ENCODE measurements around the gene ACVR1B. TPM values are rescaled to one million over a fixed set of nuclear protein-coding genes. Genes with fewer than 3 reads are reported as not detected.

Gene ACVR1B
- total and polyA plus RNA-seq, 2 experiments from 2014 or later: 2.4 to 7.5 TPM

DNA sequence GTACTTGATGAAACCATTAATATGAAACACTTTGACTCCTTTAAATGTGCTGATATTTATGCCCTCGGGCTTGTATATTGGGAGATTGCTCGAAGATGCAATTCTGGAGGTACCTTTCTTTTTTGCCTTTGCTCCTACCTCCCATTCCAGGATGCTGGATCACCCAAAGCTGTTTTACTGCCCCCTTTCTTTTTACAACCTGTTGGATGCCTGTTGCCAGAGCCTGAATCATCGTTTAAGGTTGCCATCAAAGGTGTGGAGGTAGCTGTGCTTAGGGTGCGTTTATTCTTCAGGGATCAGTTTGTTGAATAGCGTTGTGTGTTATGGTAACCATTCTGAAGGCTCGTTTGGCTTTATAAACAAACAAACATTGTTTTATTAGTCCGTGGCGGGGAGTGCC is 35.3 kb downstream of the ACVR1B start:
- H3K4me2 ChIP-seq: no peak overlapping the region
- H4K20me1 ChIP-seq (replicated peaks; ENCODE audit: insufficient read depth): peaks cover 3% of the 10 kb centered on the region; the same call in 1 of the 2 replicates
- no peaks in the 10 kb centered on the region for H3F3A ChIP-seq (replicated peaks; ENCODE audit: low read depth)
- no peaks in the 10 kb centered on the region for H3K9me2 ChIP-seq (ENCODE audit: insufficient read depth)
- Mint-ChIP-seq H3K27me3 (ENCODE audit: insufficient read depth, low read depth, poor library complexity) (peaks cover 2% of the 10 kb centered on the region), H3K36me3 (ENCODE audit: low read depth) (peaks cover 25% of the 10 kb centered on the region), H3K4me1 (no peaks in the 10 kb centered on the region), H3K9me3 (no peaks in the 10 kb centered on the region), H3K27ac (no peak overlapping the region), H3K4me3 (no peak overlapping the region)
- TF ChIP-seq EZH2phosphoT487 (IDR thresholded peaks at IDR 0.05; ENCODE audit: unreplicated experiment): no peak
- TF ChIP-seq, protein P1, sequence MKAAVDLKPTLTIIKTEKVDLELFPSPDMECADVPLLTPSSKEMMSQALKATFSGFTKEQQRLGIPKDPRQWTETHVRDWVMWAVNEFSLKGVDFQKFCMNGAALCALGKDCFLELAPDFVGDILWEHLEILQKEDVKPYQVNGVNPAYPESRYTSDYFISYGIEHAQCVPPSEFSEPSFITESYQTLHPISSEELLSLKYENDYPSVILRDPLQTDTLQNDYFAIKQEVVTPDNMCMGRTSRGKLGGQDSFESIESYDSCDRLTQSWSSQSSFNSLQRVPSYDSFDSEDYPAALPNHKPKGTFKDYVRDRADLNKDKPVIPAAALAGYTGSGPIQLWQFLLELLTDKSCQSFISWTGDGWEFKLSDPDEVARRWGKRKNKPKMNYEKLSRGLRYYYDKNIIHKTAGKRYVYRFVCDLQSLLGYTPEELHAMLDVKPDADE (IDR thresholded peaks at IDR 0.05): no peak
- TF ChIP-seq STAT1 (IDR thresholded peaks at IDR 0.05; ENCODE audit: unreplicated experiment): no peak
- TF ChIP-seq ZNF331 (CRISPR knock-in tag; IDR thresholded peaks at IDR 0.05; ENCODE audit: low read depth): no peak
- TF ChIP-seq, protein P2, sequence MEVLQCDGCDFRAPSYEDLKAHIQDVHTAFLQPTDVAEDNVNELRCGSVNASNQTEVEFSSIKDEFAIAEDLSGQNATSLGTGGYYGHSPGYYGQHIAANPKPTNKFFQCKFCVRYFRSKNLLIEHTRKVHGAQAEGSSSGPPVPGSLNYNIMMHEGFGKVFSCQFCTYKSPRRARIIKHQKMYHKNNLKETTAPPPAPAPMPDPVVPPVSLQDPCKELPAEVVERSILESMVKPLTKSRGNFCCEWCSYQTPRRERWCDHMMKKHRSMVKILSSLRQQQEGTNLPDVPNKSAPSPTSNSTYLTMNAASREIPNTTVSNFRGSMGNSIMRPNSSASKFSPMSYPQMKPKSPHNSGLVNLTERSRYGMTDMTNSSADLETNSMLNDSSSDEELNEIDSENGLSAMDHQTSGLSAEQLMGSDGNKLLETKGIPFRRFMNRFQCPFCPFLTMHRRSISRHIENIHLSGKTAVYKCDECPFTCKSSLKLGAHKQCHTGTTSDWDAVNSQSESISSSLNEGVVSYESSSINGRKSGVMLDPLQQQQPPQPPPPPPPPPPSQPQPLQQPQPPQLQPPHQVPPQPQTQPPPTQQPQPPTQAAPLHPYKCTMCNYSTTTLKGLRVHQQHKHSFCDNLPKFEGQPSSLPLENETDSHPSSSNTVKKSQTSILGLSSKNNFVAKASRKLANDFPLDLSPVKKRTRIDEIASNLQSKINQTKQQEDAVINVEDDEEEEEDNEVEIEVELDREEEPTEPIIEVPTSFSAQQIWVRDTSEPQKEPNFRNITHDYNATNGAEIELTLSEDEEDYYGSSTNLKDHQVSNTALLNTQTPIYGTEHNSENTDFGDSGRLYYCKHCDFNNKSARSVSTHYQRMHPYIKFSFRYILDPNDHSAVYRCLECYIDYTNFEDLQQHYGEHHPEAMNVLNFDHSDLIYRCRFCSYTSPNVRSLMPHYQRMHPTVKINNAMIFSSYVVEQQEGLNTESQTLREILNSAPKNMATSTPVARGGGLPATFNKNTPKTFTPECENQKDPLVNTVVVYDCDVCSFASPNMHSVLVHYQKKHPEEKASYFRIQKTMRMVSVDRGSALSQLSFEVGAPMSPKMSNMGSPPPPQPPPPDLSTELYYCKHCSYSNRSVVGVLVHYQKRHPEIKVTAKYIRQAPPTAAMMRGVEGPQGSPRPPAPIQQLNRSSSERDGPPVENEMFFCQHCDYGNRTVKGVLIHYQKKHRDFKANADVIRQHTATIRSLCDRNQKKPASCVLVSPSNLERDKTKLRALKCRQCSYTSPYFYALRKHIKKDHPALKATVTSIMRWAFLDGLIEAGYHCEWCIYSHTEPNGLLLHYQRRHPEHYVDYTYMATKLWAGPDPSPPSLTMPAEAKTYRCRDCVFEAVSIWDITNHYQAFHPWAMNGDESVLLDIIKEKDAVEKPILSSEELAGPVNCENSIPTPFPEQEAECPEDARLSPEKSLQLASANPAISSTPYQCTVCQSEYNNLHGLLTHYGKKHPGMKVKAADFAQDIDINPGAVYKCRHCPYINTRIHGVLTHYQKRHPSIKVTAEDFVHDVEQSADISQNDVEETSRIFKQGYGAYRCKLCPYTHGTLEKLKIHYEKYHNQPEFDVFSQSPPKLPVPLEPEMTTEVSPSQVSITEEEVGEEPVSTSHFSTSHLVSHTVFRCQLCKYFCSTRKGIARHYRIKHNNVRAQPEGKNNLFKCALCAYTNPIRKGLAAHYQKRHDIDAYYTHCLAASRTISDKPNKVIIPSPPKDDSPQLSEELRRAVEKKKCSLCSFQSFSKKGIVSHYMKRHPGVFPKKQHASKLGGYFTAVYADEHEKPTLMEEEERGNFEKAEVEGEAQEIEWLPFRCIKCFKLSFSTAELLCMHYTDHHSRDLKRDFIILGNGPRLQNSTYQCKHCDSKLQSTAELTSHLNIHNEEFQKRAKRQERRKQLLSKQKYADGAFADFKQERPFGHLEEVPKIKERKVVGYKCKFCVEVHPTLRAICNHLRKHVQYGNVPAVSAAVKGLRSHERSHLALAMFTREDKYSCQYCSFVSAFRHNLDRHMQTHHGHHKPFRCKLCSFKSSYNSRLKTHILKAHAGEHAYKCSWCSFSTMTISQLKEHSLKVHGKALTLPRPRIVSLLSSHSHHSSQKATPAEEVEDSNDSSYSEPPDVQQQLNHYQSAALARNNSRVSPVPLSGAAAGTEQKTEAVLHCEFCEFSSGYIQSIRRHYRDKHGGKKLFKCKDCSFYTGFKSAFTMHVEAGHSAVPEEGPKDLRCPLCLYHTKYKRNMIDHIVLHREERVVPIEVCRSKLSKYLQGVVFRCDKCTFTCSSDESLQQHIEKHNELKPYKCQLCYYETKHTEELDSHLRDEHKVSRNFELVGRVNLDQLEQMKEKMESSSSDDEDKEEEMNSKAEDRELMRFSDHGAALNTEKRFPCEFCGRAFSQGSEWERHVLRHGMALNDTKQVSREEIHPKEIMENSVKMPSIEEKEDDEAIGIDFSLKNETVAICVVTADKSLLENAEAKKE (CRISPR knock-in tag; IDR thresholded peaks at IDR 0.05): no peak
- TF ChIP-seq POLR2AphosphoS5 (IDR thresholded peaks at IDR 0.05; ENCODE audit: low read depth): no peak
- TF ChIP-seq JUNB (IDR thresholded peaks at IDR 0.05; ENCODE audit: unreplicated experiment): no peak
- TF ChIP-seq, protein P3, sequence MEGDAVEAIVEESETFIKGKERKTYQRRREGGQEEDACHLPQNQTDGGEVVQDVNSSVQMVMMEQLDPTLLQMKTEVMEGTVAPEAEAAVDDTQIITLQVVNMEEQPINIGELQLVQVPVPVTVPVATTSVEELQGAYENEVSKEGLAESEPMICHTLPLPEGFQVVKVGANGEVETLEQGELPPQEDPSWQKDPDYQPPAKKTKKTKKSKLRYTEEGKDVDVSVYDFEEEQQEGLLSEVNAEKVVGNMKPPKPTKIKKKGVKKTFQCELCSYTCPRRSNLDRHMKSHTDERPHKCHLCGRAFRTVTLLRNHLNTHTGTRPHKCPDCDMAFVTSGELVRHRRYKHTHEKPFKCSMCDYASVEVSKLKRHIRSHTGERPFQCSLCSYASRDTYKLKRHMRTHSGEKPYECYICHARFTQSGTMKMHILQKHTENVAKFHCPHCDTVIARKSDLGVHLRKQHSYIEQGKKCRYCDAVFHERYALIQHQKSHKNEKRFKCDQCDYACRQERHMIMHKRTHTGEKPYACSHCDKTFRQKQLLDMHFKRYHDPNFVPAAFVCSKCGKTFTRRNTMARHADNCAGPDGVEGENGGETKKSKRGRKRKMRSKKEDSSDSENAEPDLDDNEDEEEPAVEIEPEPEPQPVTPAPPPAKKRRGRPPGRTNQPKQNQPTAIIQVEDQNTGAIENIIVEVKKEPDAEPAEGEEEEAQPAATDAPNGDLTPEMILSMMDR (conservative IDR thresholded peaks at IDR 0.05; ENCODE audit: low read depth in 2 of 2): no peak
- no peak for TF ChIP-seq CREB1 (CRISPR knock-in tag; IDR thresholded peaks at IDR 0.05; ENCODE audit: low read depth)
- no peak overlapping the region for H2AFZ ChIP-seq
- no peak overlapping the region for H3K27ac ChIP-seq (ENCODE audit: low read depth)
- H3K4me1 ChIP-seq (ENCODE audit: insufficient read depth): no peaks in the 10 kb centered on the region
- no peak for DNase-seq (ENCODE audit: low spot score)
- H3K79me2 ChIP-seq (replicated peaks; ENCODE audit: insufficient read depth): no peaks in the 10 kb centered on the region
- no peaks in the 10 kb centered on the region for H3K27me3 ChIP-seq (ENCODE audit: insufficient read depth)
- H3K36me3 ChIP-seq (ENCODE audit: insufficient read depth): 0 out of 2 replicates have a peak, but pooled peaks cover under 1% of the 10 kb centered on the region
- no peak for ATAC-seq
- H3K4me3 ChIP-seq: no peak overlapping the region

Data from GM23338 (cell line).